ENCODE data around the gene STAM. TPM values are rescaled to one million over a fixed set of nuclear protein-coding genes. Genes with fewer than 3 reads are reported as not detected.

STAM gene
- total and polyA plus RNA-seq, 10 of the 15 experiments (the other 5 are each of a cell fraction or from before 2014, with no cell fraction given): 8.8 to 15.9 (median 14.4) TPM

DNA sequence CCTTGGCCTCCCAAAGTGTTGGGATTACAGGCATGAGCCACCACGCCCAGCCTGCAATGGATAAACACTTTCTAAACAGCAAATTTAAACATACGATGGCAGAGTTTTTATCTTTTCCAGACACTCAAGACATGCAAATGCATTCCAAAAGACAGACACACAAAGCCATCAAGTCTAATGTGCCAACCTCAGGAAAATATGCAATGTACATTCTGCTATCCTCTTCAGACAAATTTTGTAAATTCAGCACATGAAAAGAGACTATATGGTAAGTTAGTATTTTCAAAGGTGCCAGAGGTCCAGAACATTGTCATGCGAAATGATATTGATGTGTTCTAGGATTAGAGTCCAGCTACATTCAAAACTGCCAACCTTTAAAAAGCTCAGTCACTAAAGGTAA lies 46.6 kb upstream of the STAM start:
- RAD21 ChIA-PET (ENCODE audit: unreplicated experiment): interaction anchor here (0.6 to 1.9 kb wide), 5 partner anchors 86 to 188 kb away, joined by 3 to 13 read pairs (median 4); partner anchors contain the start of gene ST8SIA6
- 76% methylated on average over 3 of the region's 3 CpGs for WGBS (ENCODE audit: insufficient coverage, insufficient replicate concordance, low lambda C conversion rate, missing lambda C conversion rate)
- FAIRE-seq (no peak), ATAC-seq (no peak), DNase-seq (ENCODE audit: low read depth, low spot score) (no peak)
- SMC1A ChIA-PET (ENCODE audit: uncharacterized antibody, unreplicated experiment): interaction anchor here (0.8 to 1.7 kb wide), 8 partner anchors 12 to 188 kb away, joined by 3 to 7 read pairs (median 4); no protein-coding TSS in a partner anchor
- in situ Hi-C loops (cut with MboI): no loop called here
- Histone ChIP-seq H3K27me3 (replicated peaks in 1 of 2; ENCODE audit: control insufficient read depth in 2 of 2, insufficient read depth in 2 of 2, low read length in 1 of 2) (no peaks in the 10 kb centered on the region), H3K9me3 (replicated peaks; ENCODE audit: control insufficient read depth, insufficient read depth, low read length) (no peaks in the 10 kb centered on the region), H2AFZ (ENCODE audit: control insufficient read depth, low read depth, low read length) (no peak overlapping the region), H4K20me1 (ENCODE audit: control insufficient read depth, insufficient read depth) (no peaks in the 10 kb centered on the region), H3K4me2 (ENCODE audit: control insufficient read depth, insufficient read depth) (no peak overlapping the region), H3K36me3 (ENCODE audit: control insufficient read depth in 2 of 2, insufficient read depth in 2 of 2, low read length in 1 of 2) (no peaks in the 10 kb centered on the region), H3K4me3 (no peak overlapping the region), H3K4me1 (ENCODE audit: control insufficient read depth, insufficient read depth, low read length) (no peaks in the 10 kb centered on the region), H3K79me2 (ENCODE audit: control insufficient read depth, insufficient read depth, low read length) (no peaks in the 10 kb centered on the region), H3K27ac (ENCODE audit: control insufficient read depth, insufficient read depth) (no peak overlapping the region), H3K9ac (ENCODE audit: control insufficient read depth, insufficient read depth, low read length) (no peak overlapping the region)
- TF ChIP-seq BHLHE40 (IDR thresholded peaks at IDR 0.05; ENCODE audit: borderline replicate concordance in 1 of 2, low read depth in 2 of 2, low read length in 1 of 2): no peak
- BruUV-seq (replicated peaks): no TSS peak
- CTCF ChIA-PET: interaction anchor here (0.7 to 7.0 kb wide), 6 partner anchors 11 to 189 kb away, joined by 3 to 56 read pairs (median 4); no protein-coding TSS in a partner anchor
- intact Hi-C loops (cut with micrococcal nuclease; ENCODE audit: unreplicated experiment): loop anchor here (5.0 to 10.0 kb wide), 3 partner anchors 165 to 763 kb away; no protein-coding TSS in a partner anchor
- POLR2A ChIA-PET: no interaction called here

GRCh38 chr10:17599089-17599488 lies 44.9 kb upstream of the STAM start:
- no peak overlapping the region for H3K4me2 ChIP-seq (ENCODE audit: control insufficient read depth, insufficient read depth)
- ATAC-seq: peak; percentile 71
- ChIA-PET RAD21 (ENCODE audit: unreplicated experiment) (interaction anchor here (1.9 kb wide), 1 partner anchor 134 kb away, joined by 6 read pairs; no protein-coding TSS in a partner anchor), SMC1A (ENCODE audit: uncharacterized antibody, unreplicated experiment) (interaction anchor here (0.6 to 1.1 kb wide), 3 partner anchors 41 to 190 kb away, joined by 3 to 8 read pairs (median 3); no protein-coding TSS in a partner anchor), POLR2A (no interaction called here), CTCF (interaction anchor here (0.8 to 7.0 kb wide), 5 partner anchors 9 to 191 kb away, joined by 3 to 56 read pairs (median 3); no protein-coding TSS in a partner anchor)
- in situ Hi-C loops (cut with MboI) (no loop called here), intact Hi-C loops (cut with micrococcal nuclease; ENCODE audit: unreplicated experiment) (loop anchor here (1.0 to 10.0 kb wide), 4 partner anchors 167 to 764 kb away; no protein-coding TSS in a partner anchor)
- no peaks in the 10 kb centered on the region for H3K27me3 ChIP-seq (replicated peaks in 1 of 2; ENCODE audit: control insufficient read depth in 2 of 2, insufficient read depth in 2 of 2, low read length in 1 of 2)
- H3K4me1 ChIP-seq (ENCODE audit: control insufficient read depth, insufficient read depth, low read length): no peaks in the 10 kb centered on the region
- H3K4me3 ChIP-seq: no peak overlapping the region
- H3K36me3 ChIP-seq (ENCODE audit: control insufficient read depth in 2 of 2, insufficient read depth in 2 of 2, low read length in 1 of 2): no peaks in the 10 kb centered on the region
- peak; percentile 31 for FAIRE-seq
- DNase-seq (ENCODE audit: low read depth, low spot score): no peak
- no peak overlapping the region for H3K27ac ChIP-seq (ENCODE audit: control insufficient read depth, insufficient read depth)
- WGBS (ENCODE audit: insufficient coverage, insufficient replicate concordance, low lambda C conversion rate, missing lambda C conversion rate): 15% methylated on average over 8 of the region's 8 CpGs
- no peaks in the 10 kb centered on the region for H3K79me2 ChIP-seq (ENCODE audit: control insufficient read depth, insufficient read depth, low read length)
- no peak overlapping the region for H2AFZ ChIP-seq (ENCODE audit: control insufficient read depth, low read depth, low read length)
- H3K9me3 ChIP-seq (replicated peaks; ENCODE audit: control insufficient read depth, insufficient read depth, low read length): no peaks in the 10 kb centered on the region
- H3K9ac ChIP-seq (ENCODE audit: control insufficient read depth, insufficient read depth, low read length): no peak overlapping the region
- no peaks in the 10 kb centered on the region for H4K20me1 ChIP-seq (ENCODE audit: control insufficient read depth, insufficient read depth)
- no TSS peak for BruUV-seq (replicated peaks)
- TF ChIP-seq RAD21 (IDR thresholded peaks at IDR 0.05; ENCODE audit: insufficient read depth, low read depth, low read length): peak; percentile 58
- no peak for TF ChIP-seq WRNIP1 (IDR thresholded peaks at IDR 0.05; ENCODE audit: borderline replicate concordance, low read depth, low read length)
- no peak for TF ChIP-seq NFIC (IDR thresholded peaks at IDR 0.05; ENCODE audit: low read depth, low read length)
- TF ChIP-seq, protein P1, sequence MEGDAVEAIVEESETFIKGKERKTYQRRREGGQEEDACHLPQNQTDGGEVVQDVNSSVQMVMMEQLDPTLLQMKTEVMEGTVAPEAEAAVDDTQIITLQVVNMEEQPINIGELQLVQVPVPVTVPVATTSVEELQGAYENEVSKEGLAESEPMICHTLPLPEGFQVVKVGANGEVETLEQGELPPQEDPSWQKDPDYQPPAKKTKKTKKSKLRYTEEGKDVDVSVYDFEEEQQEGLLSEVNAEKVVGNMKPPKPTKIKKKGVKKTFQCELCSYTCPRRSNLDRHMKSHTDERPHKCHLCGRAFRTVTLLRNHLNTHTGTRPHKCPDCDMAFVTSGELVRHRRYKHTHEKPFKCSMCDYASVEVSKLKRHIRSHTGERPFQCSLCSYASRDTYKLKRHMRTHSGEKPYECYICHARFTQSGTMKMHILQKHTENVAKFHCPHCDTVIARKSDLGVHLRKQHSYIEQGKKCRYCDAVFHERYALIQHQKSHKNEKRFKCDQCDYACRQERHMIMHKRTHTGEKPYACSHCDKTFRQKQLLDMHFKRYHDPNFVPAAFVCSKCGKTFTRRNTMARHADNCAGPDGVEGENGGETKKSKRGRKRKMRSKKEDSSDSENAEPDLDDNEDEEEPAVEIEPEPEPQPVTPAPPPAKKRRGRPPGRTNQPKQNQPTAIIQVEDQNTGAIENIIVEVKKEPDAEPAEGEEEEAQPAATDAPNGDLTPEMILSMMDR (IDR thresholded peaks at IDR 0.05 in 2 of 3, conservative IDR thresholded peaks at IDR 0.05 in 1 of 3; ENCODE audit: control insufficient read depth in 2 of 3, extremely low read depth in 1 of 3, insufficient read depth in 1 of 3, low read depth in 3 of 3, low read length in 3 of 3): peak; percentile 38 to 48 (median 38); a peak in 4 of 6 replicates
- TF ChIP-seq SMC3 (IDR thresholded peaks at IDR 0.05; ENCODE audit: borderline replicate concordance, low read length): peak; percentile 69
- peak; percentile 32; the same call in 1 of the 2 replicates for TF ChIP-seq YY1 (IDR thresholded peaks at IDR 0.05; ENCODE audit: low read depth, low read length)
- TF ChIP-seq, protein P2, sequence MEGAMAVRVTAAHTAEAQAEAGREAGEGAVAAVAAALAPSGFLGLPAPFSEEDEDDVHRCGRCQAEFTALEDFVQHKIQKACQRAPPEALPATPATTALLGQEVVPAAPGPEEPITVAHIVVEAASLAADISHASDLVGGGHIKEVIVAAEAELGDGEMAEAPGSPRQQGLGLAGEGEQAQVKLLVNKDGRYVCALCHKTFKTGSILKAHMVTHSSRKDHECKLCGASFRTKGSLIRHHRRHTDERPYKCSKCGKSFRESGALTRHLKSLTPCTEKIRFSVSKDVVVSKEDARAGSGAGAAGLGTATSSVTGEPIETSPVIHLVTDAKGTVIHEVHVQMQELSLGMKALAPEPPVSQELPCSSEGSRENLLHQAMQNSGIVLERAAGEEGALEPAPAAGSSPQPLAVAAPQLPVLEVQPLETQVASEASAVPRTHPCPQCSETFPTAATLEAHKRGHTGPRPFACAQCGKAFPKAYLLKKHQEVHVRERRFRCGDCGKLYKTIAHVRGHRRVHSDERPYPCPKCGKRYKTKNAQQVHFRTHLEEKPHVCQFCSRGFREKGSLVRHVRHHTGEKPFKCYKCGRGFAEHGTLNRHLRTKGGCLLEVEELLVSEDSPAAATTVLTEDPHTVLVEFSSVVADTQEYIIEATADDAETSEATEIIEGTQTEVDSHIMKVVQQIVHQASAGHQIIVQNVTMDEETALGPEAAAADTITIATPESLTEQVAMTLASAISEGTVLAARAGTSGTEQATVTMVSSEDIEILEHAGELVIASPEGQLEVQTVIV (IDR thresholded peaks at IDR 0.05; ENCODE audit: borderline replicate concordance, partially characterized antibody): no peak
- TF ChIP-seq NR2C1 (IDR thresholded peaks at IDR 0.05): no peak
